H1 (cell line): ENCODE measurements around the gene ANKRD2. TPM values are rescaled to one million over a fixed set of nuclear protein-coding genes. Genes with fewer than 3 reads are reported as not detected.
A peak's percentile ranks its signal among the peaks of the same experiment; 100 is the strongest.

Experiments
- CTCF ChIA-PET: fragments of 300-600 bp; sonication (Branson Sonifier 250); formaldehyde crosslinking; loops from one replicate; lab custom pipeline; 2021; ENCODE audit not compliant: partially characterized antibody; lab: Charles Lee
- POLR2A ChIA-PET: fragments of 300-600 bp; sonication (Branson Sonifier 250); formaldehyde crosslinking; loops from one replicate; lab custom pipeline; 2021; ENCODE audit warnings: inconsistent platforms; ENCODE audit not compliant: partially characterized antibody; lab: Charles Lee
- DNase-seq, 2 experiments: peaks; one replicate each; pipeline versions ENCODE4 v3.0.0 to v3.0.0-alpha.2; 2010 to 2022; ENCODE audit warnings: low spot score in 2 of 2, low read depth in 1 of 2, mixed read lengths in 1 of 2
- FAIRE-seq: peaks from 2 replicates; lab custom pipeline; 2011; peaks lifted over from hg19 to GRCh38; lab: Jason Lieb, UNC
- H2AFZ ChIP-seq: 2 replicates; pipeline ENCODE4 v1.8.1; 2012; ENCODE audit warnings: low read length, inconsistent platforms
- H2AK5ac ChIP-seq: 2 replicates; pipeline ENCODE4 v1.6.1; 2013; ENCODE audit warnings: low read depth, low read length
- H2BK120ac ChIP-seq: replicated peaks from 2 replicates; pipeline ENCODE3; 2013; ENCODE audit warnings: low read depth, low read length, inconsistent platforms
- H2BK12ac ChIP-seq: 2 replicates; pipeline ENCODE4 v1.6.1; 2013; ENCODE audit warnings: low read depth, low read length
- H2BK15ac ChIP-seq: 2 replicates; pipeline ENCODE4 v1.6.1; 2013; ENCODE audit warnings: low read length
- H2BK20ac ChIP-seq: 2 replicates; pipeline ENCODE4 v1.6.1; 2013; ENCODE audit warnings: low read length
- H2BK5ac ChIP-seq: 2 replicates; pipeline ENCODE4 v1.6.1; 2013; ENCODE audit warnings: low read depth, low read length
- H3K14ac ChIP-seq: 2 replicates; pipeline ENCODE4 v1.6.1; 2013; ENCODE audit warnings: inconsistent platforms; ENCODE audit not compliant: insufficient read length
- H3K18ac ChIP-seq: 2 replicates; pipeline ENCODE4 v1.6.1; 2013; ENCODE audit warnings: low read length; ENCODE audit errors: extremely low read depth
- H3K23ac ChIP-seq: 2 replicates; pipeline ENCODE4 v1.6.1; 2013; ENCODE audit warnings: inconsistent platforms; ENCODE audit not compliant: insufficient read length
- H3K23me2 ChIP-seq: 2 replicates; pipeline ENCODE4 v1.6.1; 2013; ENCODE audit warnings: low read depth, low read length
- H3K27ac ChIP-seq: 2 replicates; pipeline ENCODE4 v1.6.1; 2011; ENCODE audit warnings: low read depth, low read length, inconsistent platforms
- H3K27me3 ChIP-seq, 4 experiments: replicated peaks in 1 of 4; 1 replicate in 1 of 4; 2 replicates in 3 of 4; pipeline versions ENCODE4 v1.6.1 to v1.8.1; 2011 to 2013; ENCODE audit warnings: low read length in 3 of 4, mild to moderate bottlenecking in 3 of 4, inconsistent platforms in 2 of 4, mixed read lengths in 2 of 4, moderate library complexity in 1 of 4; ENCODE audit not compliant: control insufficient read depth in 3 of 4, insufficient read depth in 3 of 4; ENCODE audit errors: extremely low read depth in 1 of 4
- H3K36me3 ChIP-seq, 4 experiments: 2 replicates each; pipeline versions ENCODE4 v1.6.1 to v1.8.1; 2011 to 2013; ENCODE audit warnings: mild to moderate bottlenecking in 4 of 4, low read length in 3 of 4, moderate library complexity in 2 of 4, control low read depth in 1 of 4, inconsistent platforms in 1 of 4; ENCODE audit not compliant: insufficient read depth in 4 of 4, control insufficient read depth in 2 of 4
- H3K4ac ChIP-seq: replicated peaks from 2 replicates; pipeline ENCODE3; 2013; ENCODE audit warnings: low read length, low read depth, mixed read lengths, inconsistent platforms; ENCODE audit not compliant: insufficient read length
- H3K4me1 ChIP-seq, 4 experiments: replicated peaks in 1 of 4; 1 replicate in 1 of 4; 2 replicates in 3 of 4; pipeline versions ENCODE4 v1.6.1 to v1.8.1; 2011 to 2013; ENCODE audit warnings: low read length in 3 of 4, inconsistent platforms in 2 of 4, mixed read lengths in 1 of 4; ENCODE audit not compliant: insufficient read depth in 4 of 4, control insufficient read depth in 3 of 4
- H3K4me2 ChIP-seq, 2 experiments: 2 replicates each; pipeline versions ENCODE4 v1.6.1 to v1.8.1; 2011 to 2013; ENCODE audit warnings: low read depth in 2 of 2, low read length in 2 of 2, control low read depth in 1 of 2, inconsistent platforms in 1 of 2, mild to moderate bottlenecking in 1 of 2; ENCODE audit not compliant: insufficient read depth in 1 of 2
- H3K4me3 ChIP-seq, 4 experiments: fragments of 200-600, 300-600 bp in 1 of 4; sonication (generic), shearing (Covaris generic), sonication (Bioruptor Twin) in 1 of 4; 2 replicates each; pipeline versions ENCODE4 v1.5.1 to v1.8.1; 2011 to 2016; ENCODE audit warnings: low read length in 4 of 4, low read depth in 3 of 4, control low read depth in 2 of 4, inconsistent platforms in 2 of 4, mild to moderate bottlenecking in 2 of 4, mixed read lengths in 1 of 4, moderate library complexity in 1 of 4; ENCODE audit not compliant: insufficient read depth in 2 of 4; ENCODE audit errors: extremely low read depth in 1 of 4
- H3K56ac ChIP-seq: replicated peaks from 2 replicates; pipeline ENCODE3; 2013; ENCODE audit warnings: low read depth, mild to moderate bottlenecking, mixed read lengths, low read length, inconsistent platforms; ENCODE audit not compliant: insufficient read length
- H3K79me1 ChIP-seq: 2 replicates; pipeline ENCODE4 v1.6.1; 2013; ENCODE audit warnings: low read depth, low read length, control low read depth
- H3K79me2 ChIP-seq, 2 experiments: 2 replicates each; pipeline versions ENCODE4 v1.6.1 to v1.8.1; 2012 to 2013; ENCODE audit warnings: low read length in 2 of 2, mild to moderate bottlenecking in 2 of 2, inconsistent platforms in 1 of 2; ENCODE audit not compliant: insufficient read depth in 2 of 2, control insufficient read depth in 1 of 2
- H3K9ac ChIP-seq, 4 experiments: replicated peaks in 1 of 4; 1 replicate in 1 of 4; 2 replicates in 3 of 4; pipeline versions ENCODE4 v1.6.1 to v1.8.1; 2011 to 2013; ENCODE audit warnings: low read depth in 3 of 4, low read length in 3 of 4, control low read depth in 2 of 4, mild to moderate bottlenecking in 2 of 4, moderate library complexity in 2 of 4, inconsistent platforms in 1 of 4; ENCODE audit errors: extremely low read depth in 1 of 4
- H3K9me3 ChIP-seq, 2 experiments: 2 replicates each; pipeline versions ENCODE4 v1.6.1 to v1.8.1; 2012 to 2013; ENCODE audit warnings: mild to moderate bottlenecking in 2 of 2, moderate library complexity in 2 of 2, control low read depth in 1 of 2, inconsistent platforms in 1 of 2, low read depth in 1 of 2, low read length in 1 of 2, mixed read lengths in 1 of 2; ENCODE audit not compliant: insufficient read depth in 2 of 2
- H4K20me1 ChIP-seq, 2 experiments: replicated peaks in 1 of 2; 2 replicates each; pipeline versions ENCODE3 to v1.8.1; 2011 to 2013; ENCODE audit warnings: inconsistent platforms in 2 of 2, low read length in 2 of 2, mild to moderate bottlenecking in 1 of 2; ENCODE audit not compliant: insufficient read depth in 2 of 2, control insufficient read depth in 1 of 2
- H4K5ac ChIP-seq: 2 replicates; pipeline ENCODE4 v1.6.1; 2013; ENCODE audit warnings: low read length, low read depth, mixed read lengths, inconsistent platforms; ENCODE audit not compliant: insufficient read length
- H4K8ac ChIP-seq: 2 replicates; pipeline ENCODE4 v1.8.0; 2013; ENCODE audit warnings: mild to moderate bottlenecking, moderate library complexity, low read length, inconsistent platforms; ENCODE audit not compliant: insufficient read depth; ENCODE audit errors: extremely low read depth
- H4K91ac ChIP-seq: replicated peaks from 2 replicates; pipeline ENCODE3; 2013; ENCODE audit warnings: low read length, mixed read lengths, inconsistent platforms; ENCODE audit not compliant: insufficient read length
- CTBP2 ChIP-seq: IDR thresholded peaks from 2 replicates; pipeline ENCODE4 v1.7.0; 2011; ENCODE audit warnings: borderline replicate concordance, mild to moderate bottlenecking, moderate library complexity, mixed read lengths, low read length; ENCODE audit not compliant: insufficient read depth, insufficient read length
- JUND ChIP-seq: IDR thresholded peaks from 2 replicates; pipeline ENCODE4 v1.6.1; 2011; ENCODE audit warnings: mild to moderate bottlenecking, improper control_type of control experiment, low read length
- TEAD4 ChIP-seq: IDR thresholded peaks from 2 replicates; pipeline ENCODE4 v1.6.1; 2012; ENCODE audit warnings: low read depth, low read length, inconsistent platforms, mixed read lengths
- YY1 ChIP-seq: IDR thresholded peaks from 2 replicates; pipeline ENCODE4 v1.6.1; 2011; ENCODE audit warnings: low read depth, mild to moderate bottlenecking, low read length
- WGBS, 2 experiments: shearing (Covaris generic) in 1 of 2; methylation state at CpG; one replicate each; pipeline versions ENCODE4 v1.1.6 to v1.1.7; 2013 to 2015; ENCODE audit warnings: low lambda C conversion rate in 2 of 2, mixed read lengths in 2 of 2, inconsistent platforms in 1 of 2, low coverage in 1 of 2, missing lambda C conversion rate in 1 of 2; ENCODE audit not compliant: insufficient replicate concordance in 2 of 2, insufficient coverage in 1 of 2, insufficient read length in 1 of 2; ENCODE audit errors: extremely low coverage in 1 of 2, missing lambda C conversion rate in 1 of 2; 5-methylcytosine and 5-hydroxymethylcytosine counted together
- polyA plus RNA-seq, 7 experiments: library from polyadenylated mRNA; depleted of rRNA in 3 of 7; stranded (reverse) in 5 of 7; unstranded in 2 of 7; fragments of >200 nt in 5 of 7; fragments of 200-250 nt in 2 of 7; gene quantifications; 1 replicate in 5 of 7; 2 replicates in 1 of 7; 4 replicates in 1 of 7; pipeline versions ENCODE4 v1.2.1 to v1.2.3, GENCODE V29; 2011 to 2013; ENCODE audit warnings: missing spikeins in 2 of 7, mixed read lengths in 2 of 7
- total RNA-seq: library from RNA; stranded (reverse); fragmentation: NEBNext Ultra II Directional; extraction: Animal tissue kit (Norgen Biotek cat#: 25700); gene quantifications from 2 replicates; pipeline ENCODE4 v1.2.1, GENCODE V29; 2021

Gene ANKRD2
- total and polyA plus RNA-seq, 2 of the 8 experiments (the other 6 are each of a cell fraction or from before 2014, with no cell fraction given) = not detected

DNA sequence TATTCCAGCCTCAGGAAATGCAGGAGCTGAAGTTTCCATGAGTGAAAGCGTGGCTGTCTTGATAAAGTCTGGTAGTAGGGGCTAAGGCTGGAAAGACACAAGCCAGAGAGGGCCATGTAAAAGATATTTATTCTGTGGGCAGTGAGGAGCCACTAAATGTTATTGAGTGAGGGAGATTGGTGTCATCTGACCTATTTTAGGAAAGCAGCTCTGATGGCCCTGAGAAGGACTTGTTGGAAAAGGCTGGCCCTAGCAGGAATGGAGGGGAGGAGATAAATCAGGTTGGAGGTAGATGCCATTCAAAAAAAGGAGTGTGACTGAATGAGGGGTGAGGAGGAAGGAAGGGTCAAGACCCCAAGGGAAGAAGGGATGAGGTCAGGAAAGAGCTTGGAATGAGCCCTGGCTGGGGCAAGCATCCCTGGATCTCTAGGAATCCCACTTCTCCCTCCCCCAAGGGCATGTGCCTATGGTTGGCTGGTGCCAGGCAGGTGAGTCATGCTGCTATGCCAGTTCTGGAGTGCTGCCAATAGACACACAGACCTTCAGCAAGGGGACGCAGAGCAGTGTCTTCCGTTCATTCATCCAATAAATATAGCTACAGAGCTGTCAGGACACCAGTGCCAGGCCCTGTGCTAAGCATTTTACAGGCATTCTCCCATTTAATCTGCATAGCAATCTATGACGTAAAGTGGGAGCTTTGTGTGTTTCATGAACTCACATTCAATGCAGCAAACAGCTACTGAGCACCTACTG is 2.0 kb downstream of the ANKRD2 start:
- peak overlapping the region; percentile 1 to 15; a peak in 2 of 4 replicates for H3K4me2 ChIP-seq
- no peak overlapping the region for H3K23ac ChIP-seq
- H2AFZ ChIP-seq = no peak overlapping the region
- no peak overlapping the region for H2BK15ac ChIP-seq
- peaks cover 2 to 6% (median 4%) of the 10 kb centered on the region in 4 experiments; a peak in 3 of 7 replicates for H3K4me1 ChIP-seq
- no peak overlapping the region for H4K5ac ChIP-seq
- no peak overlapping the region for H2BK5ac ChIP-seq
- ChIA-PET POLR2A (interaction anchor here (1.0 to 2.2 kb wide), 2 partner anchors 10 to 66 kb away, joined by 3 to 6 read pairs; partner anchors contain the start of gene HOGA1), CTCF (interaction anchor here (0.7 to 12.9 kb wide), 14 partner anchors 9 to 109 kb away, joined by 3 to 169 read pairs (median 7); partner anchors contain the start of genes C10orf62 and HOGA1)
- H2BK20ac ChIP-seq = no peak overlapping the region
- H3K36me3 ChIP-seq = peaks cover 0 to 7% (median 2%) of the 10 kb centered on the region in 4 experiments; a peak in 4 of 8 replicates
- no peak overlapping the region for H4K91ac ChIP-seq
- H2AK5ac ChIP-seq = no peak overlapping the region
- H3K23me2 ChIP-seq = no peaks in the 10 kb centered on the region
- no peaks in the 10 kb centered on the region for H3K79me1 ChIP-seq
- DNase-seq (peak in 1 of 2 experiments; percentile 63), FAIRE-seq (no peak)
- H3K4ac ChIP-seq = no peak overlapping the region
- H3K27ac ChIP-seq = no peak overlapping the region
- H2BK12ac ChIP-seq = no peak overlapping the region
- no peaks in the 10 kb centered on the region for H3K79me2 ChIP-seq
- 90% methylated on average over 4 of the region's 4 CpGs; no CpG with 5 or more reads in 1 of the 2 experiments for WGBS, 2 experiments
- no peaks in the 10 kb centered on the region; a peak in 1 of 7 replicates for H3K27me3 ChIP-seq
- TF ChIP-seq TEAD4 = peak; percentile 86
- peak; percentile 21; the same call in 1 of the 2 replicates for TF ChIP-seq YY1
- peak; percentile 63; the same call in 1 of the 2 replicates for TF ChIP-seq JUND
- no peak for TF ChIP-seq CTBP2
- H3K14ac ChIP-seq = no peak overlapping the region
- no peak overlapping the region for H3K4me3 ChIP-seq
- H3K9ac ChIP-seq = no peak overlapping the region; a peak in 1 of 7 replicates
- no peaks in the 10 kb centered on the region for H3K9me3 ChIP-seq
- no peak overlapping the region for H4K8ac ChIP-seq
- H3K18ac ChIP-seq = no peak overlapping the region
- peaks cover 0 to 2% of the 10 kb centered on the region in 2 experiments for H4K20me1 ChIP-seq
- no peak overlapping the region for H2BK120ac ChIP-seq
- H3K56ac ChIP-seq = no peak overlapping the region
